ENCODE data around the gene DOCK11. TPM values are rescaled to one million over a fixed set of nuclear protein-coding genes. Genes with fewer than 3 reads are reported as not detected.

The DOCK11 gene
- polyA plus RNA-seq, 1 donor from 2014 or later: 37.2 TPM

- Histone ChIP-seq H3K4me3 (ENCODE audit: low read length) (no peak overlapping the region), H3K9me2 (ENCODE audit: insufficient read depth, low read length) (no peaks in the 10 kb centered on the region), H2AFZ (ENCODE audit: low read depth, low read length) (no peak overlapping the region), H3K79me2 (replicated peaks; ENCODE audit: insufficient read depth, low read length) (no peaks in the 10 kb centered on the region), H3K9me3 (ENCODE audit: low read length) (no peaks in the 10 kb centered on the region), H3F3A (ENCODE audit: insufficient read depth, low read length, poor library complexity, severe bottlenecking) (no peaks in the 10 kb centered on the region), H3K4me2 (ENCODE audit: low read length) (no peak overlapping the region), H3K27ac (ENCODE audit: low read length) (no peak overlapping the region), H4K20me1 (ENCODE audit: insufficient read depth) (no peaks in the 10 kb centered on the region), H3K9ac (ENCODE audit: low read length) (no peak overlapping the region), H3K27me3 (ENCODE audit: insufficient read depth, low read depth, low read length) (no peaks in the 10 kb centered on the region), H3K36me3 (ENCODE audit: insufficient read depth, low read length) (no peaks in the 10 kb centered on the region)
- TF ChIP-seq REST (IDR thresholded peaks at IDR 0.05; ENCODE audit: borderline replicate concordance): no peak
- no peak for TF ChIP-seq POLR2AphosphoS5 (IDR thresholded peaks at IDR 0.05)
- TF ChIP-seq SMC3 (conservative IDR thresholded peaks at IDR 0.05; ENCODE audit: poor library complexity): no peak
- TF ChIP-seq TAF1 (IDR thresholded peaks at IDR 0.05; ENCODE audit: low read depth): no peak
- TF ChIP-seq, protein P1, sequence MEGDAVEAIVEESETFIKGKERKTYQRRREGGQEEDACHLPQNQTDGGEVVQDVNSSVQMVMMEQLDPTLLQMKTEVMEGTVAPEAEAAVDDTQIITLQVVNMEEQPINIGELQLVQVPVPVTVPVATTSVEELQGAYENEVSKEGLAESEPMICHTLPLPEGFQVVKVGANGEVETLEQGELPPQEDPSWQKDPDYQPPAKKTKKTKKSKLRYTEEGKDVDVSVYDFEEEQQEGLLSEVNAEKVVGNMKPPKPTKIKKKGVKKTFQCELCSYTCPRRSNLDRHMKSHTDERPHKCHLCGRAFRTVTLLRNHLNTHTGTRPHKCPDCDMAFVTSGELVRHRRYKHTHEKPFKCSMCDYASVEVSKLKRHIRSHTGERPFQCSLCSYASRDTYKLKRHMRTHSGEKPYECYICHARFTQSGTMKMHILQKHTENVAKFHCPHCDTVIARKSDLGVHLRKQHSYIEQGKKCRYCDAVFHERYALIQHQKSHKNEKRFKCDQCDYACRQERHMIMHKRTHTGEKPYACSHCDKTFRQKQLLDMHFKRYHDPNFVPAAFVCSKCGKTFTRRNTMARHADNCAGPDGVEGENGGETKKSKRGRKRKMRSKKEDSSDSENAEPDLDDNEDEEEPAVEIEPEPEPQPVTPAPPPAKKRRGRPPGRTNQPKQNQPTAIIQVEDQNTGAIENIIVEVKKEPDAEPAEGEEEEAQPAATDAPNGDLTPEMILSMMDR (IDR thresholded peaks at IDR 0.05; ENCODE audit: poor library complexity, severe bottlenecking): no peak
- no peak for TF ChIP-seq EP300 (conservative IDR thresholded peaks at IDR 0.05; ENCODE audit: poor library complexity, severe bottlenecking)
- no peak for TF ChIP-seq RAD21 (conservative IDR thresholded peaks at IDR 0.05)
- TF ChIP-seq MXI1 (conservative IDR thresholded peaks at IDR 0.05; ENCODE audit: poor library complexity, severe bottlenecking): no peak
- TF ChIP-seq EZH2 (IDR thresholded peaks at IDR 0.05; ENCODE audit: borderline replicate concordance, insufficient read depth, low read length, poor library complexity, severe bottlenecking): no peak
These were observed 198.2 kb downstream of the DOCK11 start for GRCh38 chrX:118693843-118694242.

- H4K20me1 ChIP-seq (ENCODE audit: insufficient read depth): no peaks in the 10 kb centered on the region
- H3K9me2 ChIP-seq (ENCODE audit: insufficient read depth, low read length): no peaks in the 10 kb centered on the region
- no peaks in the 10 kb centered on the region for H3K36me3 ChIP-seq (ENCODE audit: insufficient read depth, low read length)
- TF ChIP-seq EZH2 (IDR thresholded peaks at IDR 0.05; ENCODE audit: borderline replicate concordance, insufficient read depth, low read length, poor library complexity, severe bottlenecking): no peak
- no peak for TF ChIP-seq REST (IDR thresholded peaks at IDR 0.05; ENCODE audit: borderline replicate concordance)
- TF ChIP-seq EP300 (conservative IDR thresholded peaks at IDR 0.05; ENCODE audit: poor library complexity, severe bottlenecking): no peak
- TF ChIP-seq POLR2AphosphoS5 (IDR thresholded peaks at IDR 0.05): no peak
- no peak for TF ChIP-seq SMC3 (conservative IDR thresholded peaks at IDR 0.05; ENCODE audit: poor library complexity)
- no peak for TF ChIP-seq TAF1 (IDR thresholded peaks at IDR 0.05; ENCODE audit: low read depth)
- no peak for TF ChIP-seq MXI1 (conservative IDR thresholded peaks at IDR 0.05; ENCODE audit: poor library complexity, severe bottlenecking)
- TF ChIP-seq, protein P1 (IDR thresholded peaks at IDR 0.05; ENCODE audit: poor library complexity, severe bottlenecking): no peak
- TF ChIP-seq RAD21 (conservative IDR thresholded peaks at IDR 0.05): no peak
- no peaks in the 10 kb centered on the region for H3K9me3 ChIP-seq (ENCODE audit: low read length)
- H3K79me2 ChIP-seq (replicated peaks; ENCODE audit: insufficient read depth, low read length): no peaks in the 10 kb centered on the region
- H3K9ac ChIP-seq (ENCODE audit: low read length): no peak overlapping the region
- H3K4me3 ChIP-seq (ENCODE audit: low read length): no peak overlapping the region
- no peak overlapping the region for H3K27ac ChIP-seq (ENCODE audit: low read length)
- no peaks in the 10 kb centered on the region for H3F3A ChIP-seq (ENCODE audit: insufficient read depth, low read length, poor library complexity, severe bottlenecking)
- no peak overlapping the region for H3K4me2 ChIP-seq (ENCODE audit: low read length)
- H3K27me3 ChIP-seq (ENCODE audit: insufficient read depth, low read depth, low read length): no peaks in the 10 kb centered on the region
- H2AFZ ChIP-seq (ENCODE audit: low read depth, low read length): no peak overlapping the region
These were observed 199.0 kb downstream of the DOCK11 start for GRCh38 chrX:118694638-118695037.

Data from neural cell (in vitro differentiated cells).